Lung (tissue), 12 donors: Measurements from ENCODE around the gene IDH3A. TPM values are rescaled to one million over a fixed set of nuclear protein-coding genes. Genes with fewer than 3 reads are reported as not detected.

ENCODE experiments used
- ATAC-seq: fragments of 200-7000 bp; cut with Tn5 transposase; one replicate; pipeline ENCODE4 v1.9.1; 2020; ENCODE audit warnings: moderate number of reproducible peaks; ENCODE audit not compliant: insufficient read depth, low FRiP score
- DNase-seq, 3 donors: peaks; one replicate each; pipeline ENCODE4 v3.0.0-alpha.2; 2013 to 2017
- H3K27ac ChIP-seq, 2 donors: one replicate each; pipeline ENCODE4 v1.5.1; 2013; ENCODE audit warnings: mild to moderate bottlenecking in 2 of 2, moderate library complexity in 2 of 2, control low read depth in 1 of 2, inconsistent platforms in 1 of 2, low read depth in 1 of 2, low read length in 1 of 2
- H3K27me3 ChIP-seq, 3 donors: one replicate each; pipeline ENCODE4 v1.5.1; 2013; ENCODE audit warnings: low read length in 2 of 3; ENCODE audit not compliant: control insufficient read depth in 3 of 3, insufficient read depth in 3 of 3
- H3K36me3 ChIP-seq, 4 donors: one replicate each; pipeline ENCODE4 v1.5.1; 2013; ENCODE audit warnings: low read length in 4 of 4, mild to moderate bottlenecking in 1 of 4, moderate library complexity in 1 of 4; ENCODE audit not compliant: control insufficient read depth in 4 of 4, insufficient read depth in 4 of 4
- H3K4me1 ChIP-seq, 5 donors: one replicate each; pipeline ENCODE4 v1.5.1; 2013; ENCODE audit warnings: low read length in 5 of 5, mild to moderate bottlenecking in 2 of 5, moderate library complexity in 1 of 5; ENCODE audit not compliant: control insufficient read depth in 5 of 5, insufficient read depth in 5 of 5
- H3K4me3 ChIP-seq: one replicate; pipeline ENCODE4 v1.5.1; 2013; ENCODE audit warnings: mild to moderate bottlenecking, control low read depth, moderate library complexity
- H3K9ac ChIP-seq, 2 donors: one replicate each; pipeline ENCODE4 v1.5.1; 2013; ENCODE audit warnings: low read length in 2 of 2, control low read depth in 1 of 2; ENCODE audit not compliant: insufficient read depth in 1 of 2
- H3K9me3 ChIP-seq, 4 donors: one replicate each; pipeline ENCODE4 v1.5.1; 2013; ENCODE audit warnings: low read length in 3 of 4, mild to moderate bottlenecking in 1 of 4, moderate library complexity in 1 of 4; ENCODE audit not compliant: control insufficient read depth in 4 of 4, insufficient read depth in 3 of 4
- CTCF ChIP-seq: IDR thresholded peaks from 2 replicates; pipeline ENCODE4 v1.5.1; 2012; ENCODE audit warnings: mild to moderate bottlenecking; ENCODE audit errors: control extremely low read depth, extremely low read depth
- WGBS, 2 donors: extraction: QIAGEN DNeasy Blood & Tissue Kit; methylation state at CpG; one replicate each; pipeline ENCODE4 v1.1.7; 2013; 5-methylcytosine and 5-hydroxymethylcytosine counted together
- polyA plus RNA-seq, 2 donors: library from polyadenylated mRNA; stranded (reverse); fragments of 200-250 nt; gene quantifications; one replicate each; pipeline ENCODE4 v1.2.1, GENCODE V29; 2013
- total RNA-seq, 2 donors: library from RNA; depleted of rRNA in 1 of 2; stranded (reverse); fragments of >200 nt in 1 of 2; gene quantifications; one replicate each; pipeline ENCODE4 v1.2.1, GENCODE V29; 2014 to 2021
- donor health status: control.
- donor health status: control.
- donor health status: Bipolar disorder and iron deficiency.
- donor health status: healthy.
- donor health status: DM: yes; HTN: yes; CAD: no.

The IDH3A gene
- total and polyA plus RNA-seq, 4 donors = 28.6 to 83.2 (median 45.5) TPM

- no peak overlapping the region for H3K9ac ChIP-seq
- H3K9me3 ChIP-seq = no peaks in the 10 kb centered on the region
- DNase-seq (no peak), ATAC-seq (no peak)
- WGBS, 2 donors = 95 to 96% methylated on average over 10 of the region's 10 CpGs
- H3K36me3 ChIP-seq = peaks cover 0 to 5% (median 0%) of the 10 kb centered on the region in 4 donors
- no peak overlapping the region for H3K4me3 ChIP-seq
- no peak for TF ChIP-seq CTCF
- H3K27me3 ChIP-seq = no peaks in the 10 kb centered on the region
- no peaks in the 10 kb centered on the region for H3K4me1 ChIP-seq
- H3K27ac ChIP-seq = no peak overlapping the region
Measured at GRCh38 chr15:78110916-78111475, 38.2 kb upstream of the IDH3A start.

- no peak overlapping the region for H3K4me3 ChIP-seq
- no peak for DNase-seq
- WGBS, 2 donors = 88 to 94% methylated on average over 3 of the region's 3 CpGs
Measured at GRCh38 chr15:78111788-78112187, 37.4 kb upstream of the IDH3A start.

GRCh38 chr15:78112551-78112950 lies 36.6 kb upstream of the IDH3A start:
- Histone ChIP-seq H3K9ac (no peak overlapping the region), H3K4me1 (no peaks in the 10 kb centered on the region), H3K27me3 (no peaks in the 10 kb centered on the region), H3K4me3 (no peak overlapping the region), H3K27ac (no peak overlapping the region), H3K36me3 (peaks cover 0 to 2% (median 0%) of the 10 kb centered on the region in 4 donors), H3K9me3 (no peaks in the 10 kb centered on the region)
- no peak for TF ChIP-seq CTCF
- WGBS, 2 donors = 79 to 87% methylated on average over 3 of the region's 3 CpGs
- no peak for DNase-seq
- no peak for ATAC-seq

More at GRCh38 chr15:78111788-78112187, 37.4 kb upstream of the IDH3A start:
- no peak for TF ChIP-seq CTCF
- H3K9me3 ChIP-seq = no peaks in the 10 kb centered on the region
- H3K27ac ChIP-seq = no peak overlapping the region
- no peak for ATAC-seq
- no peak overlapping the region for H3K9ac ChIP-seq
- H3K27me3 ChIP-seq = no peaks in the 10 kb centered on the region
- H3K4me1 ChIP-seq = no peaks in the 10 kb centered on the region
- peaks cover 0 to 5% (median 0%) of the 10 kb centered on the region in 4 donors for H3K36me3 ChIP-seq

GRCh38 chr15:78120523-78120922 lies 28.6 kb upstream of the IDH3A start:
- no peak overlapping the region for H3K9ac ChIP-seq
- H3K9me3 ChIP-seq = no peaks in the 10 kb centered on the region
- H3K27ac ChIP-seq = no peak overlapping the region
- whole genome bisulfite sequencing, 2 donors = 85 to 96% methylated on average over 5 of the region's 5 CpGs
- no peak for TF ChIP-seq CTCF
- H3K36me3 ChIP-seq = no peaks in the 10 kb centered on the region
- ATAC-seq (no peak), DNase-seq (no peak)
- H3K4me1 ChIP-seq = no peaks in the 10 kb centered on the region
- H3K4me3 ChIP-seq = no peak overlapping the region
- no peaks in the 10 kb centered on the region for H3K27me3 ChIP-seq
